Natural killer cell (primary cell): ENCODE results near the gene CACNA2D2. TPM values are rescaled to one million over a fixed set of nuclear protein-coding genes. Genes with fewer than 3 reads are reported as not detected.

Experiments used
- ATAC-seq, 3 donors: fragments of 150-1000 bp in 2 of 3; fragments of 200-7000 bp in 1 of 3; cut with Tn5 transposase; 1 replicate in 1 of 3; 2 replicates in 2 of 3; pipeline ENCODE4 v1.10.0; 2021; ENCODE audit warnings: mild to moderate bottlenecking in 2 of 3, moderate library complexity in 2 of 3
- DNase-seq, 2 donors: peaks; one replicate each; pipeline versions ENCODE4 v3.0.0 to v3.0.0-alpha.2; 2013 to 2021; ENCODE audit warnings: mixed read lengths in 1 of 2
- H3K27ac ChIP-seq: one replicate; pipeline ENCODE4 v1.5.1; 2013; ENCODE audit warnings: mild to moderate bottlenecking, low read length
- H3K27me3 ChIP-seq: one replicate; pipeline ENCODE4 v1.6.1; 2013; ENCODE audit warnings: low read length; ENCODE audit not compliant: control insufficient read depth, insufficient read depth
- H3K36me3 ChIP-seq: one replicate; pipeline ENCODE4 v1.6.1; 2013; ENCODE audit warnings: low read length; ENCODE audit not compliant: control insufficient read depth, insufficient read depth
- H3K4me1 ChIP-seq: one replicate; pipeline ENCODE4 v1.6.1; 2013; ENCODE audit warnings: low read length; ENCODE audit not compliant: control insufficient read depth, insufficient read depth
- H3K4me3 ChIP-seq: one replicate; pipeline ENCODE4 v1.5.1; 2013; ENCODE audit warnings: low read length
- H3K9me3 ChIP-seq: one replicate; pipeline ENCODE4 v1.6.1; 2013; ENCODE audit warnings: low read length; ENCODE audit not compliant: control insufficient read depth, insufficient read depth
- H3K27ac Mint-ChIP-seq, 2 donors: one replicate each; pipeline ENCODE4 v1.8.0; 2022; ENCODE audit warnings: mild to moderate bottlenecking in 2 of 2, mixed read lengths in 2 of 2, moderate library complexity in 1 of 2
- H3K27me3 Mint-ChIP-seq, 2 donors: one replicate each; pipeline ENCODE4 v1.8.0; 2022; ENCODE audit warnings: low read depth in 2 of 2, mixed read lengths in 2 of 2
- H3K36me3 Mint-ChIP-seq: one replicate; pipeline ENCODE4 v1.8.0; 2022; ENCODE audit warnings: mixed read lengths
- H3K4me1 Mint-ChIP-seq, 2 donors: one replicate each; pipeline ENCODE4 v1.8.0; 2022; ENCODE audit warnings: mixed read lengths in 2 of 2
- H3K4me3 Mint-ChIP-seq: one replicate; pipeline ENCODE4 v1.8.0; 2022; ENCODE audit warnings: mild to moderate bottlenecking, moderate library complexity, mixed read lengths
- H3K9me3 Mint-ChIP-seq, 2 donors: one replicate each; pipeline ENCODE4 v1.8.0; 2022; ENCODE audit warnings: mixed read lengths in 2 of 2
- CTCF ChIP-seq: fragments of 200-600 bp; IDR thresholded peaks from one replicate; pipeline ENCODE4 v1.8.0; 2022; ENCODE audit warnings: antibody characterized with exemption
- WGBS: methylation state at CpG from one replicate; pipeline ENCODE4 v1.1.7; 2013; ENCODE audit warnings: missing lambda C conversion rate; ENCODE audit not compliant: insufficient coverage; 5-methylcytosine and 5-hydroxymethylcytosine counted together
- intact Hi-C: fragments of 100-400 bp; cut with micrococcal nuclease; formaldehyde crosslinking; loops from one replicate; pipeline ENCODE4 v1.14.2; 2022
- total RNA-seq, 4 donors: library from RNA; stranded (reverse); fragments of 120-200 nt in 1 of 4; gene quantifications; one replicate each; pipeline versions ENCODE4 v1.2.3 to v1.2.4, GENCODE V29; 2013 to 2022

The CACNA2D2 gene
- total RNA-seq, 3 donors from 2014 or later (not counting 1 experiment from before 2014, with no cell fraction given): 36.5 to 56.4 (median 43.8) TPM

DNA sequence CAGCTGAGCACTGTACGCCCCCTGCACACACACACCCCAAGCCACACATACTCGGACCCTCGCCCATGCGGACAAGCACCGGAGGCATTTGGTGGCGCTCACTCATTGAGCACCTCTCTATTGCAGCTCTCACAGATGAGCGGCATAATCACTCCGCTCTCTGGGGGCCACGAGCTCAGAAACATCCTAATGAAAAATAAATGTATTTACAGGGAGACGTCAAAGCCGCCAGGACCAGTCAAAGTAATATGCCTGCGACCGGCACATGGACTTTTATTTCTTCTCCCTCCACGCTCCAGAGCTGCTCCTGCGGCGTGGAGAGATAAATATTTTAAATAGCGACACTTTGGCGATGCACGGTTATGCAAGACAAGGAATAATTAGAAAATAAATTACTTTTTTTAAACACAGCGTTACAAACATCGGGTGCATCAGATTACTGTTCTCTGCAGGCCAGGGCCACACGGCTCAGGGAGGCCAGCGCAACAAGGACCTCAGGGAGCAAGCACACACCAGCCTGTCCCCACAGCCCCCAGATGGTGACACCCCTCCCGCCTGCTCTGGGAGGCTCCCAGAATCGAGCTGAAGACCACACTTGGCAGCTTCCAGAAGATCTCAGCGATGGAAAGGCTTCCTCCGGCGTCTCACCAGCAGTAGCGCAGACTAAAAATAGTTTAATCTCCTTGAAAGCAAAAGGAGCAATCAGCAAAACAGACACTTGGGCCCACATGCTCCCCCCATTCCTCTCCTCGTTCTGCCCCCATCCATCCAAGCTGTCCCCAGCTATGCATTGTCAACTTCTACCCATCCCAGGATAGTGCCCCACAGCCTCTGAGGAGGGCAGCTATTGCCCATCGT, 48.0 kb downstream of the CACNA2D2 start:
- no peaks in the 10 kb centered on the region for H3K9me3 Mint-ChIP-seq
- H3K4me3 Mint-ChIP-seq: no peak overlapping the region
- H3K27ac Mint-ChIP-seq: peak overlapping the region in 1 of 2 donors; percentile 56
- no peaks in the 10 kb centered on the region for H3K27me3 ChIP-seq
- no peaks in the 10 kb centered on the region for H3K36me3 ChIP-seq
- H3K27ac ChIP-seq: no peak overlapping the region
- H3K36me3 Mint-ChIP-seq: no peaks in the 10 kb centered on the region
- H3K9me3 ChIP-seq: no peaks in the 10 kb centered on the region
- peaks cover 18 to 35% of the 10 kb centered on the region in 2 donors for H3K4me1 Mint-ChIP-seq
- H3K27me3 Mint-ChIP-seq: no peaks in the 10 kb centered on the region
- no peak for TF ChIP-seq CTCF
- intact Hi-C loops: no loop called here
- peaks cover 17% of the 10 kb centered on the region for H3K4me1 ChIP-seq
- no peak overlapping the region for H3K4me3 ChIP-seq
- 92% methylated on average over 29 of the region's 31 CpGs for WGBS
- no peak for DNase-seq
- ATAC-seq: no peak

DNA sequence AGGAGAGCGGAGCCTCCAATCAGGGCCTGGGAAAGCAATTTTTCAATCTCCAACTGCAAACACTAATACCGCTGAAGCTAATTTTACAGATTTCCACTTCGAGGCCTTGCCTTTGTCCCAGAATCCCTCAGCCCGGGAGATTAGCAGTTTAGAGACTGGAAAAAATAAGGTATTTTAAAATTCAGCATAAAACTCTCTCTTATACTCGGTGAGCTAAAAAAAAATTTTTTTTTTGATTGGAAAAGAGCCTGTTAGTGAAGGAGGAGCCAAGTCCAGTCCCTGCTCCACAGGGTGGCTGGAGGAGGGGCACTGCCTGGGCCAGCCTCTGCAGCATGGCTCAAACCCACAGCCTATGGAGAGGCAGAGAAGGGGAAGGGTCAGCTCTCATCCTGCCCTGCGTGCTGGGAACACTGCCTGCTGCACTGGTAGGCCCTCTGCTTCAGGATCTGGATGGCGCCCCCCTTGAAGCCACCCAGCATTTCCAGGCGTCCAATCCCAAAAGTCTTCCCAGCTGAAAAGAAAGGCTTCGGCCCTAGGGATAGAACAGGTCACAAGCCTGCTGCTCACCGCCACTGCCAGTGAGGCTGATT, 48.9 kb downstream of the CACNA2D2 start:
- Mint-ChIP-seq H3K27me3 (no peaks in the 10 kb centered on the region), H3K36me3 (no peaks in the 10 kb centered on the region), H3K27ac (peak overlapping the region in 1 of 2 donors; percentile 56), H3K4me3 (no peak overlapping the region), H3K4me1 (peaks cover 23 to 42% of the 10 kb centered on the region in 2 donors), H3K9me3 (no peaks in the 10 kb centered on the region)
- intact Hi-C loops: no loop called here
- ATAC-seq (no peak), DNase-seq (no peak)
- Histone ChIP-seq H3K36me3 (no peaks in the 10 kb centered on the region), H3K27me3 (no peaks in the 10 kb centered on the region), H3K4me1 (peaks cover 25% of the 10 kb centered on the region), H3K27ac (no peak overlapping the region), H3K9me3 (no peaks in the 10 kb centered on the region), H3K4me3 (no peak overlapping the region)
- WGBS: 95% methylated on average over 8 of the region's 10 CpGs
- no peak for TF ChIP-seq CTCF

DNA sequence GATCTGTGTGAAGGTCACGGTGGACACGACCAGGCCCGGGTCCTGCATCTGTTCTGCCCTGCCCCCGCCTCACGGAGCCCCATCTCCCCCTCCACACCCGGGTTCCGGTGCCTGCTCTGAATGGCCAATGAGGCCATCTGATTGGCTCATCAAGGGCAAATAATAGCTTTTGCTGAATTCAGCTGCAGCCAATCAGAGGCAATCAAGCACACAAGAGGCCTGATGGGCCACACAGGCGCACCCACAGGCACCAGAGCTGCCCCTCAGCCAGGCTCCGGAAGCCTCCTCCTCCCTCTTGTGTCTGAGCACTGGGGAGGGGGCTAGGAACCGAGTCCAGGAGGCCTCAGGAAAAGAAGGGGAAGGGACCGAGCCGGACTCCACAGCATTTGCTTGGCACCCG, 49.5 kb downstream of the CACNA2D2 start:
- Mint-ChIP-seq H3K36me3 (no peaks in the 10 kb centered on the region), H3K27ac (peak overlapping the region in 1 of 2 donors; percentile 98), H3K4me1 (peaks cover 23 to 48% of the 10 kb centered on the region in 2 donors), H3K4me3 (no peak overlapping the region), H3K27me3 (no peaks in the 10 kb centered on the region), H3K9me3 (no peaks in the 10 kb centered on the region)
- ATAC-seq: no peak
- H3K4me1 ChIP-seq: peaks cover 32% of the 10 kb centered on the region
- 93% methylated on average over 13 of the region's 13 CpGs for WGBS
- intact Hi-C loops: no loop called here
- no peaks in the 10 kb centered on the region for H3K27me3 ChIP-seq
- H3K9me3 ChIP-seq: no peaks in the 10 kb centered on the region
- no peak overlapping the region for H3K4me3 ChIP-seq
- DNase-seq: no peak
- no peak overlapping the region for H3K27ac ChIP-seq
- H3K36me3 ChIP-seq: no peaks in the 10 kb centered on the region
- no peak for TF ChIP-seq CTCF
